ENCODE measurements around the gene STK17B. TPM values are rescaled to one million over a fixed set of nuclear protein-coding genes. Genes with fewer than 3 reads are reported as not detected.
A peak's percentile ranks its signal among the peaks of the same experiment; 100 is the strongest.

STK17B gene
- total and polyA plus RNA-seq, 9 of the 15 experiments (the other 6 are each of a cell fraction or from before 2014, with no cell fraction given) = 2.3 to 17.7 (median 8.5) TPM

DNA sequence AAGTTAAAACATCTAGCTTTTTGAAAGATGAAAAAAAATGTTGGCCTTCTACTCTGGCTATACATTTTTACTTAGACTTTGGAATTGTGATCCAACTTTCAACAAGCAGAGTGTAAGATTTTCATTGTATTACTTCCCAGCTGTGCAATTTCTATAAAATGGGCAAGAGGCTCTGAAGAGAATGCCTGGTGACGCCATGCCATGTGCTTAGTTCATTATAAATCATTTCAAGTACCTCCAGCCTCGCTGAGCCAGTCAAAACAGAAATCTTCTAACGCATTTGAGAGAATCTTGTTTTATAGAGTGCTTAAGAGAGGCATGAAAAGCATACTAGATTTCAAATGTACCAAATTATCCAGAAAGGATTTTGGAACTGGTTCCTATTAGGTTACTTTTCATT is 10.1 kb upstream of the STK17B start (continued):
- no peak for TF ChIP-seq E2F3 (CRISPR knock-in tag; IDR thresholded peaks at IDR 0.05)
- TF ChIP-seq SMAD2 (IDR thresholded peaks at IDR 0.05; ENCODE audit: low read depth, low read length) = no peak
- TF ChIP-seq, protein P1, sequence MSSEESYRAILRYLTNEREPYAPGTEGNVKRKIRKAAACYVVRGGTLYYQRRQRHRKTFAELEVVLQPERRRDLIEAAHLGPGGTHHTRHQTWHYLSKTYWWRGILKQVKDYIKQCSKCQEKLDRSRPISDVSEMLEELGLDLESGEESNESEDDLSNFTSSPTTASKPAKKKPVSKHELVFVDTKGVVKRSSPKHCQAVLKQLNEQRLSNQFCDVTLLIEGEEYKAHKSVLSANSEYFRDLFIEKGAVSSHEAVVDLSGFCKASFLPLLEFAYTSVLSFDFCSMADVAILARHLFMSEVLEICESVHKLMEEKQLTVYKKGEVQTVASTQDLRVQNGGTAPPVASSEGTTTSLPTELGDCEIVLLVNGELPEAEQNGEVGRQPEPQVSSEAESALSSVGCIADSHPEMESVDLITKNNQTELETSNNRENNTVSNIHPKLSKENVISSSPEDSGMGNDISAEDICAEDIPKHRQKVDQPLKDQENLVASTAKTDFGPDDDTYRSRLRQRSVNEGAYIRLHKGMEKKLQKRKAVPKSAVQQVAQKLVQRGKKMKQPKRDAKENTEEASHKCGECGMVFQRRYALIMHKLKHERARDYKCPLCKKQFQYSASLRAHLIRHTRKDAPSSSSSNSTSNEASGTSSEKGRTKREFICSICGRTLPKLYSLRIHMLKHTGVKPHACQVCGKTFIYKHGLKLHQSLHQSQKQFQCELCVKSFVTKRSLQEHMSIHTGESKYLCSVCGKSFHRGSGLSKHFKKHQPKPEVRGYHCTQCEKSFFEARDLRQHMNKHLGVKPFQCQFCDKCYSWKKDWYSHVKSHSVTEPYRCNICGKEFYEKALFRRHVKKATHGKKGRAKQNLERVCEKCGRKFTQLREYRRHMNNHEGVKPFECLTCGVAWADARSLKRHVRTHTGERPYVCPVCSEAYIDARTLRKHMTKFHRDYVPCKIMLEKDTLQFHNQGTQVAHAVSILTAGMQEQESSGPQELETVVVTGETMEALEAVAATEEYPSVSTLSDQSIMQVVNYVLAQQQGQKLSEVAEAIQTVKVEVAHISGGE (CRISPR knock-in tag; IDR thresholded peaks at IDR 0.05) = no peak
- no peak for TF ChIP-seq EP400 (IDR thresholded peaks at IDR 0.05)

DNA sequence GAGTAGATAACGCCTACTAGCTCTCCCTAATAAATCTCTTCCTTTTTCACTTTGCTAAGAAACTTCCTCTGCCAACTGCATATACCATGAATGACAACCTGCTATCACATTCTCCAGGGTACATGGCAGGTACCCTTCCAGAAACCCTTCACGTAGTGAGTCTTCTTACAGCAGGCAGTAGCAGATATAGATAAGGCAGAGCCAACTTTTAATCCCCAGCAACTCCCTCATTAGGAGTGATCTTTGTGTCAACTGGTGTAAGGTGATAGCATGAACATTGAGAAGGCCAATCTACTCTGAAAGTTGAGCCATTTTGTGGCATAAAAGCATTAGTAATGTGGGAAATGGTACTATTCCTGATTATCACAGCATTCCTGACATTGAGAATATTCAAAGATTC is 5.7 kb upstream of the STK17B start:
- ATAC-seq = peak; percentile 81
- H3K36me3 ChIP-seq (ENCODE audit: control insufficient read depth, insufficient read depth, low read length) = no peaks in the 10 kb centered on the region
- peak overlapping the region; percentile 23; the same call in 1 of the 2 replicates for H3K4me2 ChIP-seq (ENCODE audit: insufficient read depth, low read length)
- no TSS peak for BruUV-seq (replicated peaks)
- peak; percentile 58 to 69 (median 60) for DNase-seq (ENCODE audit: extremely low read depth in 1 of 4, low spot score in 3 of 4)
- no peaks in the 10 kb centered on the region for H3K79me2 ChIP-seq (ENCODE audit: control insufficient read depth, insufficient read depth, low read length)
- ChIA-PET POLR2A (interaction anchor here (1.6 kb wide), 1 partner anchor 52 kb away, joined by 3 read pairs; no protein-coding TSS in a partner anchor), CTCF (ENCODE audit: low intra/inter-chr PET ratio) (no interaction called here)
- H3K4me1 ChIP-seq (replicated peaks in 1 of 2; ENCODE audit: control insufficient read depth in 2 of 2, insufficient read depth in 2 of 2, low read length in 2 of 2) = peaks cover 4 to 34% of the 10 kb centered on the region in 2 experiments; a peak in 2 of 5 replicates
- no peak overlapping the region for H3K9ac ChIP-seq (ENCODE audit: insufficient read depth in 1 of 2, low read depth in 2 of 2, low read length in 2 of 2)
- no peaks in the 10 kb centered on the region for H4K20me1 ChIP-seq (replicated peaks; ENCODE audit: control insufficient read depth, insufficient read depth, low read length)
- H3K9me3 ChIP-seq (replicated peaks; ENCODE audit: control insufficient read depth, insufficient read depth, low read depth, low read length) = no peaks in the 10 kb centered on the region
- no peaks in the 10 kb centered on the region for H3K9me1 ChIP-seq (ENCODE audit: control insufficient read depth, insufficient read depth, low read length)
- peak overlapping the region; percentile 46; the same call in 2 of the 3 replicates for H3K27ac ChIP-seq (ENCODE audit: extremely low read depth, low read depth, low read length)
- FAIRE-seq = peak; percentile 82
- in situ Hi-C loops (cut with MboI) (no loop called here), intact Hi-C loops (cut with micrococcal nuclease) (no loop called here)
- H3K27me3 ChIP-seq (ENCODE audit: control insufficient read depth in 2 of 2, insufficient read depth in 2 of 2, low read length in 2 of 2) = no peaks in the 10 kb centered on the region
- no peak overlapping the region for H2AFZ ChIP-seq (ENCODE audit: low read depth, low read length)
- WGBS (ENCODE audit: insufficient coverage, low coverage, missing lambda C conversion rate) = 0% methylated on average over 2 of the region's 2 CpGs
- H3K4me3 ChIP-seq = no peak overlapping the region
- TF ChIP-seq, protein P2, sequence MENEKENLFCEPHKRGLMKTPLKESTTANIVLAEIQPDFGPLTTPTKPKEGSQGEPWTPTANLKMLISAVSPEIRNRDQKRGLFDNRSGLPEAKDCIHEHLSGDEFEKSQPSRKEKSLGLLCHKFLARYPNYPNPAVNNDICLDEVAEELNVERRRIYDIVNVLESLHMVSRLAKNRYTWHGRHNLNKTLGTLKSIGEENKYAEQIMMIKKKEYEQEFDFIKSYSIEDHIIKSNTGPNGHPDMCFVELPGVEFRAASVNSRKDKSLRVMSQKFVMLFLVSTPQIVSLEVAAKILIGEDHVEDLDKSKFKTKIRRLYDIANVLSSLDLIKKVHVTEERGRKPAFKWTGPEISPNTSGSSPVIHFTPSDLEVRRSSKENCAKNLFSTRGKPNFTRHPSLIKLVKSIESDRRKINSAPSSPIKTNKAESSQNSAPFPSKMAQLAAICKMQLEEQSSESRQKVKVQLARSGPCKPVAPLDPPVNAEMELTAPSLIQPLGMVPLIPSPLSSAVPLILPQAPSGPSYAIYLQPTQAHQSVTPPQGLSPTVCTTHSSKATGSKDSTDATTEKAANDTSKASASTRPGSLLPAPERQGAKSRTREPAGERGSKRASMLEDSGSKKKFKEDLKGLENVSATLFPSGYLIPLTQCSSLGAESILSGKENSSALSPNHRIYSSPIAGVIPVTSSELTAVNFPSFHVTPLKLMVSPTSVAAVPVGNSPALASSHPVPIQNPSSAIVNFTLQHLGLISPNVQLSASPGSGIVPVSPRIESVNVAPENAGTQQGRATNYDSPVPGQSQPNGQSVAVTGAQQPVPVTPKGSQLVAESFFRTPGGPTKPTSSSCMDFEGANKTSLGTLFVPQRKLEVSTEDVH (IDR thresholded peaks at IDR 0.05; ENCODE audit: low read depth, partially characterized antibody) = no peak
- TF ChIP-seq DPF2 (IDR thresholded peaks at IDR 0.05) (peak; percentile 88), HNRNPL (IDR thresholded peaks at IDR 0.05; ENCODE audit: low read depth, low read length) (0 out of 2 replicates have a peak, but pooled peaks have one; percentile 21), KHSRP (IDR thresholded peaks at IDR 0.05) (no peak), SNIP1 (IDR thresholded peaks at IDR 0.05; ENCODE audit: low read depth) (no peak), DIDO1 (tag; IDR thresholded peaks at IDR 0.05; ENCODE audit: low read depth) (no peak), ETS2 (tag; IDR thresholded peaks at IDR 0.05; ENCODE audit: borderline replicate concordance, poor library complexity, severe bottlenecking) (no peak), U2AF1 (optimal IDR thresholded peaks at IDR 0.05; ENCODE audit: low read depth, low read length) (no peak), MEF2D (tag; conservative IDR thresholded peaks at IDR 0.05; ENCODE audit: low read depth) (no peak), MYNN (IDR thresholded peaks at IDR 0.05) (peak; percentile 74; the same call in 1 of the 2 replicates), MYNN (CRISPR knock-in tag; IDR thresholded peaks at IDR 0.05) (no peak)
- TF ChIP-seq, protein P3, sequence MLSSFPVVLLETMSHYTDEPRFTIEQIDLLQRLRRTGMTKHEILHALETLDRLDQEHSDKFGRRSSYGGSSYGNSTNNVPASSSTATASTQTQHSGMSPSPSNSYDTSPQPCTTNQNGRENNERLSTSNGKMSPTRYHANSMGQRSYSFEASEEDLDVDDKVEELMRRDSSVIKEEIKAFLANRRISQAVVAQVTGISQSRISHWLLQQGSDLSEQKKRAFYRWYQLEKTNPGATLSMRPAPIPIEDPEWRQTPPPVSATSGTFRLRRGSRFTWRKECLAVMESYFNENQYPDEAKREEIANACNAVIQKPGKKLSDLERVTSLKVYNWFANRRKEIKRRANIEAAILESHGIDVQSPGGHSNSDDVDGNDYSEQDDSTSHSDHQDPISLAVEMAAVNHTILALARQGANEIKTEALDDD (IDR thresholded peaks at IDR 0.05) = peak; percentile 53
